OCI-LY1 (cell line): ENCODE measurements around the gene AAGAB.
A peak's percentile ranks its signal among the peaks of the same experiment; 100 is the strongest.

ENCODE experiments used
- H2AFZ ChIP-seq: fragments of 200-600 bp; sonication (generic), shearing (Covaris generic); 2 replicates; pipeline ENCODE4 v1.6.0; 2014; ENCODE audit warnings: antibody characterized with exemption, mild to moderate bottlenecking, low read length
- H3F3A ChIP-seq: fragments of 200-600 bp; sonication (generic), shearing (Covaris generic); 2 replicates; pipeline ENCODE4 v1.6.0; 2014; ENCODE audit warnings: mild to moderate bottlenecking, antibody characterized with exemption, low read length, moderate library complexity; ENCODE audit not compliant: insufficient read depth
- H3K27ac ChIP-seq: fragments of 200-600 bp; sonication (generic); 2 replicates; pipeline ENCODE4 v1.5.1; 2014; ENCODE audit warnings: low read length, mixed run types, mild to moderate bottlenecking, low read depth; ENCODE audit not compliant: poor library complexity, severe bottlenecking
- H3K27me3 ChIP-seq: fragments of 200-600 bp; sonication (generic); 2 replicates; pipeline ENCODE4 v1.6.0; 2014; ENCODE audit warnings: antibody characterized with exemption, mild to moderate bottlenecking, low read length, moderate library complexity; ENCODE audit not compliant: insufficient read depth
- H3K36me3 ChIP-seq: fragments of 200-600 bp; sonication (generic); 2 replicates; pipeline ENCODE4 v1.6.1; 2014; ENCODE audit warnings: mild to moderate bottlenecking, antibody characterized with exemption, low read length, moderate library complexity, mixed read lengths; ENCODE audit not compliant: insufficient read depth
- H3K4me1 ChIP-seq: fragments of 200-600 bp; sonication (generic); 2 replicates; pipeline ENCODE4 v1.5.1; 2014; ENCODE audit warnings: mild to moderate bottlenecking, low read length, moderate library complexity; ENCODE audit not compliant: insufficient read depth, severe bottlenecking
- H3K4me2 ChIP-seq: fragments of 200-600 bp; sonication (generic), shearing (Covaris generic); 2 replicates; pipeline ENCODE4 v1.6.1; 2014; ENCODE audit warnings: low read length
- H3K4me3 ChIP-seq: fragments of 200-600 bp; sonication (generic); 2 replicates; pipeline ENCODE4 v1.5.1; 2014; ENCODE audit warnings: low read length, low read depth, mild to moderate bottlenecking, mixed read lengths; ENCODE audit not compliant: poor library complexity, severe bottlenecking
- H3K79me2 ChIP-seq: fragments of 200-600 bp; shearing (Covaris generic); 2 replicates; pipeline ENCODE4 v1.6.1; 2016; ENCODE audit warnings: mixed run types, low read length, mixed read lengths; ENCODE audit not compliant: insufficient read depth
- H3K9ac ChIP-seq: fragments of 200-600 bp; sonication (generic), shearing (Covaris generic); 2 replicates; pipeline ENCODE4 v1.6.1; 2014; ENCODE audit warnings: mild to moderate bottlenecking, low read length, mixed read lengths
- H3K9me2 ChIP-seq: fragments of 200-600 bp; sonication (generic), shearing (Covaris generic); 2 replicates; pipeline ENCODE4 v1.6.1; 2014; ENCODE audit warnings: low read depth, mild to moderate bottlenecking, low read length, mixed read lengths
- H3K9me3 ChIP-seq: fragments of 200-600 bp; shearing (Covaris generic); 2 replicates; pipeline ENCODE4 v1.6.1; 2014; ENCODE audit warnings: low read length, mixed read lengths
- H4K20me1 ChIP-seq: fragments of 200-600 bp; sonication (generic), shearing (Covaris generic); 2 replicates; pipeline ENCODE4 v1.6.0; 2016; ENCODE audit warnings: mild to moderate bottlenecking, low read length; ENCODE audit not compliant: insufficient read depth
- CTCF ChIP-seq: fragments of 200-600 bp; sonication (generic), shearing (Covaris generic); IDR thresholded peaks from 2 replicates; pipeline ENCODE4 v1.5.1; 2017; ENCODE audit warnings: mild to moderate bottlenecking, antibody characterized with exemption, low read length, moderate library complexity, mixed read lengths
- EZH2 ChIP-seq: fragments of 200-600 bp; sonication (generic), shearing (Covaris generic); IDR thresholded peaks from 2 replicates; pipeline ENCODE4 v1.8.0; 2017; ENCODE audit warnings: borderline replicate concordance, mixed run types, mild to moderate bottlenecking, antibody characterized with exemption, low read length, moderate library complexity, mixed read lengths

AAGAB gene

GRCh38 chr15:67185051-67185450 is 69.4 kb downstream of the AAGAB start:
- Histone ChIP-seq H3F3A (no peaks in the 10 kb centered on the region), H3K4me1 (peaks cover 14% of the 10 kb centered on the region), H3K27me3 (no peaks in the 10 kb centered on the region), H3K36me3 (peaks cover 76% of the 10 kb centered on the region), H3K9me2 (no peaks in the 10 kb centered on the region), H3K9ac (no peak overlapping the region), H3K27ac (peak overlapping the region; percentile 40), H3K4me3 (no peak overlapping the region), H4K20me1 (no peaks in the 10 kb centered on the region), H2AFZ (no peak overlapping the region), H3K9me3 (no peaks in the 10 kb centered on the region), H3K4me2 (no peak overlapping the region), H3K79me2 (no peaks in the 10 kb centered on the region)
- TF ChIP-seq EZH2 (no peak), CTCF (no peak)

GRCh38 chr15:67184208-67184925 is 70.1 kb downstream of the AAGAB start:
- Histone ChIP-seq H3K9me2 (no peaks in the 10 kb centered on the region), H3K9ac (no peak overlapping the region), H3K4me3 (no peak overlapping the region), H3K79me2 (no peaks in the 10 kb centered on the region), H3K27me3 (no peaks in the 10 kb centered on the region), H3K9me3 (no peaks in the 10 kb centered on the region), H3K36me3 (peaks cover 76% of the 10 kb centered on the region), H3K4me1 (peaks cover 14% of the 10 kb centered on the region), H3F3A (no peaks in the 10 kb centered on the region), H2AFZ (no peak overlapping the region), H3K4me2 (no peak overlapping the region), H4K20me1 (no peaks in the 10 kb centered on the region), H3K27ac (no peak overlapping the region)
- TF ChIP-seq EZH2: no peak
- TF ChIP-seq CTCF: no peak

- Histone ChIP-seq H3K79me2 (no peaks in the 10 kb centered on the region), H3K4me3 (no peak overlapping the region), H3K36me3 (peaks cover 75% of the 10 kb centered on the region), H3K9me3 (no peaks in the 10 kb centered on the region), H3K27me3 (no peaks in the 10 kb centered on the region), H2AFZ (no peak overlapping the region), H3K27ac (no peak overlapping the region), H3K9me2 (no peaks in the 10 kb centered on the region), H3F3A (no peaks in the 10 kb centered on the region), H3K4me2 (no peak overlapping the region), H3K4me1 (peaks cover 14% of the 10 kb centered on the region), H4K20me1 (no peaks in the 10 kb centered on the region), H3K9ac (no peak overlapping the region)
- TF ChIP-seq CTCF: no peak
- no peak for TF ChIP-seq EZH2
Observed at GRCh38 chr15:67183443-67184169, 70.9 kb downstream of the AAGAB start.
